ENCODE measurements around the gene KIAA1217. TPM values are rescaled to one million over a fixed set of nuclear protein-coding genes. Genes with fewer than 3 reads are reported as not detected.

KIAA1217 gene
- polyA plus RNA-seq, 1 donor from 2014 or later = 0.22 TPM

DNA sequence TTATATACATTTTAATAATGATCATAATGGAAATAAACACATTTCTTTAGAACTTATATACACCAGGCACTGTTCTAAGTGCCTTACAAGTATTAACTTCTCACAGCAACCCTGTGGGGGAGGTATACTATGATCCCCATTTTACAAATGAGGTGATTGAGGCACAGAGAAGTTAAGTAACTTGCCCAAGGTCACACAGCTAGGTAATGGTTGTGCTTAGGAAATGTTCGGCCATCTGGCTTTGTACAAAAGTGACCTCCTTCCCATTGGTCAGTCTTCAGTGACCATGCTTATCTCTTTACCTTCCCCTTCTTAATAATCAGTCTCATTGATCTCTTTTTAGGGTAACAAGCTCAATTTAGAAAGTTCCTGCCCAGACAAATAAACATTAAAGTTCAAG, 158.8 kb downstream of the KIAA1217 start:
- Histone ChIP-seq H3F3A (ENCODE audit: insufficient read depth, low read length, poor library complexity, severe bottlenecking) (no peaks in the 10 kb centered on the region), H2AFZ (ENCODE audit: low read depth, low read length) (no peak overlapping the region), H3K9me3 (ENCODE audit: low read length) (no peaks in the 10 kb centered on the region), H4K20me1 (ENCODE audit: insufficient read depth) (no peaks in the 10 kb centered on the region), H3K4me3 (ENCODE audit: low read length) (no peak overlapping the region), H3K27ac (ENCODE audit: low read length) (no peak overlapping the region), H3K27me3 (ENCODE audit: insufficient read depth, low read depth, low read length) (no peaks in the 10 kb centered on the region), H3K9ac (ENCODE audit: low read length) (no peak overlapping the region), H3K79me2 (replicated peaks; ENCODE audit: insufficient read depth, low read length) (no peaks in the 10 kb centered on the region), H3K9me2 (ENCODE audit: insufficient read depth, low read length) (no peaks in the 10 kb centered on the region), H3K36me3 (ENCODE audit: insufficient read depth, low read length) (no peaks in the 10 kb centered on the region), H3K4me2 (ENCODE audit: low read length) (no peak overlapping the region)
- no peak for TF ChIP-seq MXI1 (conservative IDR thresholded peaks at IDR 0.05; ENCODE audit: poor library complexity, severe bottlenecking)
- no peak for TF ChIP-seq RAD21 (conservative IDR thresholded peaks at IDR 0.05)
- TF ChIP-seq, protein P1, sequence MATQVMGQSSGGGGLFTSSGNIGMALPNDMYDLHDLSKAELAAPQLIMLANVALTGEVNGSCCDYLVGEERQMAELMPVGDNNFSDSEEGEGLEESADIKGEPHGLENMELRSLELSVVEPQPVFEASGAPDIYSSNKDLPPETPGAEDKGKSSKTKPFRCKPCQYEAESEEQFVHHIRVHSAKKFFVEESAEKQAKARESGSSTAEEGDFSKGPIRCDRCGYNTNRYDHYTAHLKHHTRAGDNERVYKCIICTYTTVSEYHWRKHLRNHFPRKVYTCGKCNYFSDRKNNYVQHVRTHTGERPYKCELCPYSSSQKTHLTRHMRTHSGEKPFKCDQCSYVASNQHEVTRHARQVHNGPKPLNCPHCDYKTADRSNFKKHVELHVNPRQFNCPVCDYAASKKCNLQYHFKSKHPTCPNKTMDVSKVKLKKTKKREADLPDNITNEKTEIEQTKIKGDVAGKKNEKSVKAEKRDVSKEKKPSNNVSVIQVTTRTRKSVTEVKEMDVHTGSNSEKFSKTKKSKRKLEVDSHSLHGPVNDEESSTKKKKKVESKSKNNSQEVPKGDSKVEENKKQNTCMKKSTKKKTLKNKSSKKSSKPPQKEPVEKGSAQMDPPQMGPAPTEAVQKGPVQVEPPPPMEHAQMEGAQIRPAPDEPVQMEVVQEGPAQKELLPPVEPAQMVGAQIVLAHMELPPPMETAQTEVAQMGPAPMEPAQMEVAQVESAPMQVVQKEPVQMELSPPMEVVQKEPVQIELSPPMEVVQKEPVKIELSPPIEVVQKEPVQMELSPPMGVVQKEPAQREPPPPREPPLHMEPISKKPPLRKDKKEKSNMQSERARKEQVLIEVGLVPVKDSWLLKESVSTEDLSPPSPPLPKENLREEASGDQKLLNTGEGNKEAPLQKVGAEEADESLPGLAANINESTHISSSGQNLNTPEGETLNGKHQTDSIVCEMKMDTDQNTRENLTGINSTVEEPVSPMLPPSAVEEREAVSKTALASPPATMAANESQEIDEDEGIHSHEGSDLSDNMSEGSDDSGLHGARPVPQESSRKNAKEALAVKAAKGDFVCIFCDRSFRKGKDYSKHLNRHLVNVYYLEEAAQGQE (IDR thresholded peaks at IDR 0.05; ENCODE audit: borderline replicate concordance) = no peak
- TF ChIP-seq EP300 (conservative IDR thresholded peaks at IDR 0.05; ENCODE audit: poor library complexity, severe bottlenecking) = no peak
- no peak for TF ChIP-seq POLR2AphosphoS5 (IDR thresholded peaks at IDR 0.05)
- TF ChIP-seq SMC3 (conservative IDR thresholded peaks at IDR 0.05; ENCODE audit: poor library complexity) = no peak
- TF ChIP-seq TAF1 (IDR thresholded peaks at IDR 0.05; ENCODE audit: low read depth) = no peak

DNA sequence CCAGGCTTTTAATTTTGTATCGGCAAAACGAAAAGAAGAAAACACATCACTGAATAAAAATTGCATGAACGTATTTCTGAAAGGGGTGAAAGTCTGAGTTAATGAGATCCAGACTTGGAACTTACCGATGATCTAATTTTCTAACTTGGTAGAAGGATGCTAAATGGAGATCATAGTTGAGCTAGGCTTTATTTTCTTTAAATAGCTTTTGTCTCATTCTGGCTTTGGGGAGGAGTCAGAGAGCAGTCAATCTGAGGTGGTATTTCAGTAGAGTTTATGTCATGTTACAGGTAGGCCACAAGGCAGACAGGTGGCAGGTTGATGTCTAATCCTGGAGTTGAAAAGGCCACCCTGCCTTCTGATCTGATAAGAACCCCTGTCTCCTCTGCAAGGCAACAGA, 161.9 kb downstream of the KIAA1217 start:
- H3K27ac ChIP-seq (ENCODE audit: low read length) = no peak overlapping the region
- H2AFZ ChIP-seq (ENCODE audit: low read depth, low read length) = no peak overlapping the region
- no peaks in the 10 kb centered on the region for H3K27me3 ChIP-seq (ENCODE audit: insufficient read depth, low read depth, low read length)
- no peak overlapping the region for H3K4me3 ChIP-seq (ENCODE audit: low read length)
- no peaks in the 10 kb centered on the region for H3K9me2 ChIP-seq (ENCODE audit: insufficient read depth, low read length)
- TF ChIP-seq EP300 (conservative IDR thresholded peaks at IDR 0.05; ENCODE audit: poor library complexity, severe bottlenecking) = no peak
- TF ChIP-seq EZH2 (IDR thresholded peaks at IDR 0.05; ENCODE audit: borderline replicate concordance, insufficient read depth, low read length, poor library complexity, severe bottlenecking) = no peak
- TF ChIP-seq, protein P2, sequence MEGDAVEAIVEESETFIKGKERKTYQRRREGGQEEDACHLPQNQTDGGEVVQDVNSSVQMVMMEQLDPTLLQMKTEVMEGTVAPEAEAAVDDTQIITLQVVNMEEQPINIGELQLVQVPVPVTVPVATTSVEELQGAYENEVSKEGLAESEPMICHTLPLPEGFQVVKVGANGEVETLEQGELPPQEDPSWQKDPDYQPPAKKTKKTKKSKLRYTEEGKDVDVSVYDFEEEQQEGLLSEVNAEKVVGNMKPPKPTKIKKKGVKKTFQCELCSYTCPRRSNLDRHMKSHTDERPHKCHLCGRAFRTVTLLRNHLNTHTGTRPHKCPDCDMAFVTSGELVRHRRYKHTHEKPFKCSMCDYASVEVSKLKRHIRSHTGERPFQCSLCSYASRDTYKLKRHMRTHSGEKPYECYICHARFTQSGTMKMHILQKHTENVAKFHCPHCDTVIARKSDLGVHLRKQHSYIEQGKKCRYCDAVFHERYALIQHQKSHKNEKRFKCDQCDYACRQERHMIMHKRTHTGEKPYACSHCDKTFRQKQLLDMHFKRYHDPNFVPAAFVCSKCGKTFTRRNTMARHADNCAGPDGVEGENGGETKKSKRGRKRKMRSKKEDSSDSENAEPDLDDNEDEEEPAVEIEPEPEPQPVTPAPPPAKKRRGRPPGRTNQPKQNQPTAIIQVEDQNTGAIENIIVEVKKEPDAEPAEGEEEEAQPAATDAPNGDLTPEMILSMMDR (IDR thresholded peaks at IDR 0.05; ENCODE audit: poor library complexity, severe bottlenecking) = no peak
- TF ChIP-seq RAD21 (conservative IDR thresholded peaks at IDR 0.05) = no peak
- no peak for TF ChIP-seq MXI1 (conservative IDR thresholded peaks at IDR 0.05; ENCODE audit: poor library complexity, severe bottlenecking)
- no peak for TF ChIP-seq POLR2AphosphoS5 (IDR thresholded peaks at IDR 0.05)
- TF ChIP-seq TAF1 (IDR thresholded peaks at IDR 0.05; ENCODE audit: low read depth) = no peak
- TF ChIP-seq SMC3 (conservative IDR thresholded peaks at IDR 0.05; ENCODE audit: poor library complexity) = no peak
- TF ChIP-seq, protein P1 (IDR thresholded peaks at IDR 0.05; ENCODE audit: borderline replicate concordance) = no peak
- H3K9ac ChIP-seq (ENCODE audit: low read length) = no peak overlapping the region
- no peaks in the 10 kb centered on the region for H3K9me3 ChIP-seq (ENCODE audit: low read length)
- no peak overlapping the region for H3K4me2 ChIP-seq (ENCODE audit: low read length)
- H4K20me1 ChIP-seq (ENCODE audit: insufficient read depth) = no peaks in the 10 kb centered on the region
- no peaks in the 10 kb centered on the region for H3K36me3 ChIP-seq (ENCODE audit: insufficient read depth, low read length)
- H3F3A ChIP-seq (ENCODE audit: insufficient read depth, low read length, poor library complexity, severe bottlenecking) = no peaks in the 10 kb centered on the region
- H3K79me2 ChIP-seq (replicated peaks; ENCODE audit: insufficient read depth, low read length) = no peaks in the 10 kb centered on the region
